HG02970 (cell line): Measurements from ENCODE around the gene CHMP6.

Source experiments
- ATAC-seq: cut with Tn5 transposase; IDR thresholded peaks from one replicate; pipeline ENCODE4 v1.9.1; 2021; ENCODE audit warnings: mild to moderate bottlenecking, moderate library complexity, moderate number of reproducible peaks; ENCODE audit not compliant: unreplicated experiment, low FRiP score

CHMP6 gene

GRCh38 chr17:80970044-80970761 is 21.4 kb upstream of the CHMP6 start:
- ATAC-seq, result no peak

GRCh38 chr17:80970762-80971703 is 20.6 kb upstream of the CHMP6 start:
- ATAC-seq, result no peak

- no peak for ATAC-seq
Observed at GRCh38 chr17:80971704-80972304, 19.8 kb upstream of the CHMP6 start.

- ATAC-seq, result no peak
Observed at GRCh38 chr17:80976701-80977100, 14.9 kb upstream of the CHMP6 start.

GRCh38 chr17:80977172-80977571 is 14.5 kb upstream of the CHMP6 start:
- ATAC-seq, result no peak

GRCh38 chr17:80978499-80979497 is 12.8 kb upstream of the CHMP6 start:
- no peak for ATAC-seq

GRCh38 chr17:80979547-80980378 is 11.9 kb upstream of the CHMP6 start:
- no peak for ATAC-seq

GRCh38 chr17:80980397-80981061 is 11.1 kb upstream of the CHMP6 start:
- no peak for ATAC-seq

GRCh38 chr17:80981062-80981902 is 10.4 kb upstream of the CHMP6 start:
- no peak for ATAC-seq

- no peak for ATAC-seq
Observed at GRCh38 chr17:80981929-80982425, 9.7 kb upstream of the CHMP6 start.

GRCh38 chr17:80982426-80982974 is 9.1 kb upstream of the CHMP6 start:
- ATAC-seq, result no peak

- ATAC-seq, result no peak
Observed at GRCh38 chr17:80983545-80983944, 8.1 kb upstream of the CHMP6 start.

- no peak for ATAC-seq
Observed at GRCh38 chr17:80984749-80985148, 6.9 kb upstream of the CHMP6 start.

GRCh38 chr17:80986046-80986445 is 5.6 kb upstream of the CHMP6 start:
- no peak for ATAC-seq

- ATAC-seq, result no peak
Observed at GRCh38 chr17:80986816-80987475, 4.7 kb upstream of the CHMP6 start.

- no peak for ATAC-seq
Observed at GRCh38 chr17:80987941-80988461, 3.6 kb upstream of the CHMP6 start.

- ATAC-seq, result no peak
Observed at GRCh38 chr17:80989586-80989913, 2.1 kb upstream of the CHMP6 start.
